SIG-M5 treated with dmso at 0.1 percent for 504 hours (cell line): ENCODE data around the gene MORC3.

ENCODE experiments used
- DNase-seq: peaks from one replicate; lab custom pipeline; 2025; ENCODE audit not compliant: unreplicated experiment; lab: John Stamatoyannopoulos, UW

MORC3 gene

DNA sequence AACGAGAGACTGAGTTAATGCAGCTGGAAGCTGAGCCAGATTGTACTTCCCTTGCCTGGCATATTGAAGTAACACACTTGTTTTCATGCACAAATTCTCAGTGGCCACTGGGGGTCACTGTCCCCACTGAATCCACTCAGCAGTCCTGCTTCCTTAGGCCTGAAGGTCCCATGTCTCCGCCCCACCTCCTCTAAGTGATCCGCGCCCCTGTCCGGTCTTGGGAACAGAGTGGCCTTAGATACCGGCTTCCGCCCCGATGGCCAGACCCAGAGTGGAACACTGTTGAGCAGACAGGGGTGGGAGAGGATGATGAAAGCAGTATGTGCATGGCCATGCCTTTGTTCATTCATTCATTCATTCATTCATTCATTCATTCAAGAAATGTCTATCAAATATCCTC lies 100.0 kb downstream of the MORC3 start:
- peak; percentile 68 for DNase-seq

DNA sequence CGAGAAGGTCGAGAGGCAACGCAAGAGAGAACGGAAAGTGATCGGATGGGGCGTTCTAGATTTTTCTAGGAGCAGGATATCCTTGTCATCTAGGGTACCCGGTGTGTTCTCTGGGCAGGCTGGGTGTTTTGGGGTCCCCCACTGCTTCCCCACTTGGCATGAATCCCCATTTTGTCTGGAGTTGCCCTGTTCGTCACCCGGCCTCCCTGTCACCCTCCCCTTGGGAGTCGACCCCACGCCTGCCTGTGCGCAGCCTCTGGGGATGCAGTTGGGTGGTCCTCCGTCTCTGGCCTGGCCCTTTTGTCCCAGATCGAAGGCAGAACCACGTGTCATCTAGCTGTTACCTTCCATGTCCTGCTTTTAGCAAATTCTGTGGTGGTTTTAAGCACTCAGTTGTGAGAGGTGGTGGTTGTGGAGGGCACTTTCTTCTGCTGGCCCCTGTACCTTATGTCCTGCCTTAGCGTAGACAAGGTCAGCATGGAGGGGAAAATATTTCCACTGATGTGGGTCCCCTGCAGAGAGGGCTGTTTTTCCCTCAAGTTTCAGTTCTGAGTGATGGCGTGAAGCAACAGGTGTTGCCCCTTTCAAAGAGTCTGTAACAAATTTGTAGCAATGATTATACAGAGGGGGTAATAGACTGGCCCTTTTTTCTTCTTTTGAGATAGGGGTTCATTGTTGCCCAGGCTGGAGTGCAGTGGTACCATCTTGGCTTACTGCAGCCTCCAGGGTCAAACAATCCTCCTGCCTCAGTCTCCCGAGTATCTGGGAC lies 100.8 kb downstream of the MORC3 start:
- no peak for DNase-seq

DNA sequence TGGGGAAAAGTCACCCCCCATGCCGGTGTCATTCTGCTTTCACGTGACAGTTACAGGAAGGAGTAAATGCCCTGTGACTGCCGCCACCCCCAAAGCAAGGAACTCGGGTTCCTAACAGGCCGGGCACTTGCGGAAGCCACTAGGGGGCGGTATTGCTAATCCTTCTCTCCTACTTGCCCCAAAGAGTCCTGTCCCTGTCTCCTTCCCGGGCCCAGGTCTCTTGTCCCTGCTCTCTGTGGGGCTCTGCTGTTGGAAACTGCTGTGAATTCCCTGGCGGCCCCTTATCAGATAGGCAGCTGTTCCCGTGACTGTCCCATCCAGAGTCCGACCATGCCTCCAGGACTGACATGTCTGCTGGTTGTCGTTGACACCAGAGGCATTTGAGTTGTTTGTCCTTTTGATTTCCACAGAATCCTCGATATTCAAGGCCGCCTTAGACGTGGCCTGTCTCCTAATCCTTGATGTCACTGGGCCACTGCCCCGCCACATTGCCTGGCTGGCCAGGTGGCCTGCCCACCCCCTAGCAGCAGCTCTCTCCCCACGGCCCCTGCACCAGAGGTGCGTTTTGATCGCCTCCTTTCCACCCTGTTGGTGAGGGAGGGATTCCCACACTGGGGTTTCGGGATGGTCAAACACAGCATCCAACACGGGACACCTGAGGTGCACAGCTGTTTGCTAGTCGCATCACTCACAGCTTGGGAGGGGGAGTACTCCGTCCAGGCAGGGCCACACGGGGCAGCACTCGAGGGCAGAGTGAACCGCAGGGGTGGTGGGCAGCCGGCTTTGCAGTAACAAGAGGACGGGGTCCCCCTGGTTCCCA lies 102.5 kb downstream of the MORC3 start:
- DNase-seq = peak; percentile 64

DNA sequence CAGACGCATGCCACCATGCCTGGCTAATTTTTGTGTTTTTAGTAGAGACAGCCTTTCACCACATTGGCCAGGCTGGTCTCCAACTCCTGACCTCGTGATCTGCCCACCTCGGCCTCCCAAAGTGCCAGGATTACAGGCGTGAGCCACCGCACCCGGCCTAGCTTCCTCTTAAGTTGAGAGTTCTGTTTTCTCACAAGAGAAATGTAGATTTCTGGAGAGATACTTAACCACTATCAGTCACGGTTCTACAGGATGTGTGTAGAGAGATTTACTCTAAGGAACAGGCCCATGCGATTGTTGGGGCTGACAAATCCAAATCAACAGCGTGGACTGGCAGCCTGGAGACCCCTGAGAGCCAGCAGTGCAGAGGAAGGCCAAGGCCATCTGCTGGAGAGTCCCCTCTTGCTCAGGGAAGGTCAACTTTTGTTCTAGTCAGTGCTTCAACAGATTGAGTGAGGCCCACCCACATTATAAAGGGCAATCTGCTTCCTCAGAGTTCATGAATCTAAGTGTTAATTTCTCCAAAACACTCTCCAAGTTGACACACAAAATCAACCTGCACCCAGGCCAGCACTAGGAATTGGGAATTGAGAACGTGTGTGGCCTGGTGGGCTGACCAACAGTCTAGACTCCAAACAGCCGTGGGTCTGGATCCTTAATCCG lies 103.9 kb downstream of the MORC3 start:
- no peak for DNase-seq

DNA sequence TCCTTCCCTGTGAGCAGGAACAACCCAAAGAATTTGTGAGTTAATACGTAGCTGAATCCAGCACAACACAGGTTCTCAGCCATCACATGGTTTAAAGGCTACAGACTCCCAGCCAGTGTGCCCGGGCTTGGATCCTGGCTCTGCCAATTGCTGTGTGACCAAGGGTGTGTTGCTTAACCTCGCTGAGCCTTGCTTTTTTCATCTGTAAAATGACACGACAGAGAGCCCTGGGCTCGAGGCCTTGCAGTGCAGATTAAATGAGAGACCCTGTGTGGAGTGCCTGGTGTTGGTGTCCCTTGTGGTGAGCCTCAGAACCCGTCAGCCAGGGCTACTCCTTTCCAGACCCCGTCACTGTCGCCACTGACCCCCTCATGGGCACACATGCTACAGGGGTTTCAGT lies 104.6 kb downstream of the MORC3 start:
- no peak for DNase-seq

DNA sequence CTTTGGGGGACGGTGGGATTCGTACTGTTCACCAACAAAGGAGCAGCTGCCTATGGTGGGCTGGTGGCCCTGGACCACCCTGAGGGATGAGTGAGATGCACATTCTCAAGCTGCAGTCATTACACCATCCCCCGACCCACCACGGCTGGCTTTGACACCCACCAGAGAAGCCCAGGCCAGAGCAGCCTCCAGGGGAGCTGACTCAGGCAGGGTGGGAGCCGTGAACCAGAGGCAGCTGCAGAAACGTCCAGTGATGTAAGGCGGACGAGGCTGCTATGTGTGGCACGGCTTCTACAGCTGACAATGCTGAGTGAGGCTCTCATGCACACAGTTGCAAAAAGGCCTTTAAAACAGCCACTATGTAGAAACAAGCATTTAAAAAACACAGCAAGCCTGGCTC lies 105.3 kb downstream of the MORC3 start:
- no peak for DNase-seq
